CD14-positive monocyte (primary cell): Measurements from ENCODE around the gene FAM83G. TPM values are rescaled to one million over a fixed set of nuclear protein-coding genes. Genes with fewer than 3 reads are reported as not detected.

ENCODE experiments used
- DNase-seq, 3 donors: peaks; one replicate each; pipeline ENCODE4 v3.0.0-alpha.2; 2011 to 2022
- H2AFZ ChIP-seq: 2 replicates; pipeline ENCODE4 v1.6.0; 2012; ENCODE audit warnings: mild to moderate bottlenecking, low read depth, low read length, inconsistent platforms; ENCODE audit not compliant: insufficient read depth, poor library complexity, severe bottlenecking
- H3K27ac ChIP-seq, 2 donors: 1 replicate in 1 of 2; 2 replicates in 1 of 2; pipeline ENCODE4 v1.5.1; 2012 to 2013; ENCODE audit warnings: low read length in 2 of 2, control low read depth in 1 of 2, inconsistent platforms in 1 of 2, low read depth in 1 of 2, mild to moderate bottlenecking in 1 of 2
- H3K27me3 ChIP-seq, 2 donors: one replicate each; pipeline versions ENCODE4 v1.6.0 to v1.6.1; 2011 to 2013; ENCODE audit warnings: low read length in 2 of 2; ENCODE audit not compliant: control insufficient read depth in 2 of 2, insufficient read depth in 2 of 2
- H3K36me3 ChIP-seq, 2 donors: replicated peaks in 1 of 2; 1 replicate in 1 of 2; 2 replicates in 1 of 2; pipeline versions ENCODE4 v1.5.1 to v1.6.1; 2012 to 2013; ENCODE audit warnings: low read length in 2 of 2, control low read depth in 1 of 2, inconsistent platforms in 1 of 2, mild to moderate bottlenecking in 1 of 2; ENCODE audit not compliant: insufficient read depth in 2 of 2, control insufficient read depth in 1 of 2
- H3K4me1 ChIP-seq, 2 donors: 1 replicate in 1 of 2; 2 replicates in 1 of 2; pipeline versions ENCODE4 v1.5.1 to v1.6.1; 2012 to 2013; ENCODE audit warnings: low read length in 2 of 2, control low read depth in 1 of 2, inconsistent platforms in 1 of 2, mild to moderate bottlenecking in 1 of 2, moderate library complexity in 1 of 2; ENCODE audit not compliant: insufficient read depth in 2 of 2, control insufficient read depth in 1 of 2
- H3K4me2 ChIP-seq: replicated peaks from 2 replicates; pipeline ENCODE3; 2012; ENCODE audit warnings: low read length, moderate library complexity, mild to moderate bottlenecking; ENCODE audit not compliant: poor library complexity, severe bottlenecking; ENCODE audit errors: extremely low read depth
- H3K4me3 ChIP-seq, 3 experiments: fragments of 200-600 bp in 1 of 3; sonication (generic) in 1 of 3; replicated peaks in 1 of 3; 1 replicate in 2 of 3; 2 replicates in 1 of 3; pipeline ENCODE4 v1.5.1; 2011 to 2013; ENCODE audit warnings: low read length in 3 of 3, mild to moderate bottlenecking in 3 of 3, control low read depth in 2 of 3, low read depth in 2 of 3, inconsistent platforms in 1 of 3, moderate library complexity in 1 of 3
- H3K79me2 ChIP-seq: 2 replicates; pipeline ENCODE4 v1.6.0; 2012; ENCODE audit warnings: mild to moderate bottlenecking, control low read depth, inconsistent platforms, low read length, moderate library complexity; ENCODE audit not compliant: insufficient read depth
- H3K9ac ChIP-seq: 2 replicates; pipeline ENCODE4 v1.6.0; 2017; ENCODE audit warnings: low read length, mild to moderate bottlenecking; ENCODE audit not compliant: insufficient read depth, poor library complexity, severe bottlenecking
- H3K9me3 ChIP-seq, 2 donors: replicated peaks in 1 of 2; 1 replicate in 1 of 2; 2 replicates in 1 of 2; pipeline versions ENCODE4 v1.5.1 to v1.6.1; 2012 to 2013; ENCODE audit warnings: low read length in 2 of 2, control low read depth in 1 of 2; ENCODE audit not compliant: control insufficient read depth in 1 of 2, insufficient read depth in 1 of 2
- H4K20me1 ChIP-seq: 2 replicates; pipeline ENCODE4 v1.6.0; 2012; ENCODE audit warnings: mild to moderate bottlenecking, low read length, control low read depth, moderate library complexity; ENCODE audit not compliant: insufficient read depth
- H3K27ac Mint-ChIP-seq, 7 donors: one replicate each; pipeline ENCODE4 v1.8.0; 2020; ENCODE audit warnings: mild to moderate bottlenecking in 7 of 7, mixed read lengths in 7 of 7, moderate library complexity in 6 of 7, inconsistent platforms in 2 of 7
- H3K27me3 Mint-ChIP-seq, 3 donors: one replicate each; pipeline ENCODE4 v1.8.0; 2021 to 2022; ENCODE audit warnings: low read depth in 3 of 3, mild to moderate bottlenecking in 3 of 3, mixed read lengths in 3 of 3, moderate library complexity in 3 of 3, inconsistent platforms in 1 of 3
- H3K36me3 Mint-ChIP-seq, 2 donors: one replicate each; pipeline ENCODE4 v1.8.0; 2020; ENCODE audit warnings: mixed read lengths in 2 of 2, inconsistent platforms in 1 of 2, mild to moderate bottlenecking in 1 of 2
- H3K4me1 Mint-ChIP-seq: one replicate; pipeline ENCODE4 v1.8.0; 2020; ENCODE audit warnings: mild to moderate bottlenecking, mixed read lengths
- H3K4me3 Mint-ChIP-seq, 2 donors: one replicate each; pipeline ENCODE4 v1.8.0; 2020; ENCODE audit warnings: mild to moderate bottlenecking in 2 of 2, mixed read lengths in 2 of 2, moderate library complexity in 1 of 2
- H3K9me3 Mint-ChIP-seq, 7 donors: one replicate each; pipeline ENCODE4 v1.8.0; 2020 to 2022; ENCODE audit warnings: mixed read lengths in 7 of 7, mild to moderate bottlenecking in 6 of 7, moderate library complexity in 6 of 7, inconsistent platforms in 2 of 7
- WGBS: methylation state at CpG from one replicate; pipeline ENCODE4 v1.1.5; 2013; ENCODE audit warnings: missing lambda C conversion rate; ENCODE audit not compliant: insufficient coverage; 5-methylcytosine and 5-hydroxymethylcytosine counted together
- intact Hi-C, 2 donors: fragments of 100-400 bp; cut with micrococcal nuclease; formaldehyde crosslinking; loops; one replicate each; pipeline versions ENCODE4 v1.15.0 to v1.15.1; 2023
- polyA plus RNA-seq, 3 donors: library from polyadenylated mRNA; depleted of rRNA in 1 of 3; unstranded in 2 of 3; stranded (reverse) in 1 of 3; fragments of 300-500 nt in 2 of 3; fragments of >200 nt in 1 of 3; fragmentation: Illumina TruSeq in 2 of 3; gene quantifications; 1 replicate in 2 of 3; 2 replicates in 1 of 3; pipeline ENCODE4 v1.2.3, GENCODE V29; 2012 to 2021
- TF ChIP-seq, protein P1 (sequence below): fragments of 200-600 bp; IDR thresholded peaks from one replicate; pipeline ENCODE4 v1.8.0; 2022; ENCODE audit warnings: antibody characterized with exemption, mild to moderate bottlenecking

Gene FAM83G
- polyA plus RNA-seq, 3 donors, result 0.04 to 0.17 (median 0.08) TPM

DNA sequence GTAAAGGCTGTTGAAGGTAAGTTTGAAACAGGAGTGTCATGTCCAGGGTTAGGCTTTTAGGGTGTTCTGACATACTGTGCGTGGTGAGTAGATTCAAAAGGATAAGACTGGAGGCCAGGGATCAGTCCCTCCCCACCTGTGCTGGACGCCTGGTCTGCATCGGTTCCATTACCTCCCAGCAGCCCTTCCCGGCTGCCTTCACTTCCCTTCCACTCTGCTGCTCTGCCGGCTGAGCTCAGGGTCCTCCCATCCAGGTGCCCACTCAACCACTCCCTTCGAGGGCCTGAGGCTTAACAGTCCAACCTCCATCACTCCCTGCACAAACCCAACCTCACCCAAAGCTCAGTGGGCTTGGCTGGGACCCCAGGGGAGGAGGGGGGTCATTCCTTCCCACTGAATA lies 56.7 kb downstream of the FAM83G start:
- Mint-ChIP-seq H3K9me3 (no peaks in the 10 kb centered on the region), H3K36me3 (no peaks in the 10 kb centered on the region), H3K4me1 (peaks cover 4% of the 10 kb centered on the region), H3K4me3 (no peak overlapping the region), H3K27me3 (peaks cover 3 to 6% (median 5%) of the 10 kb centered on the region in 3 donors), H3K27ac (peak overlapping the region in 1 of 7 donors; percentile 44)
- intact Hi-C loops, result no loop called here
- no peaks in the 10 kb centered on the region for H3K27me3 ChIP-seq
- WGBS, result 90% methylated on average over 4 of the region's 6 CpGs
- no peaks in the 10 kb centered on the region for H3K79me2 ChIP-seq
- no peak overlapping the region for H3K27ac ChIP-seq
- H4K20me1 ChIP-seq, result no peaks in the 10 kb centered on the region
- DNase-seq, result no peak
- TF ChIP-seq, protein P1, sequence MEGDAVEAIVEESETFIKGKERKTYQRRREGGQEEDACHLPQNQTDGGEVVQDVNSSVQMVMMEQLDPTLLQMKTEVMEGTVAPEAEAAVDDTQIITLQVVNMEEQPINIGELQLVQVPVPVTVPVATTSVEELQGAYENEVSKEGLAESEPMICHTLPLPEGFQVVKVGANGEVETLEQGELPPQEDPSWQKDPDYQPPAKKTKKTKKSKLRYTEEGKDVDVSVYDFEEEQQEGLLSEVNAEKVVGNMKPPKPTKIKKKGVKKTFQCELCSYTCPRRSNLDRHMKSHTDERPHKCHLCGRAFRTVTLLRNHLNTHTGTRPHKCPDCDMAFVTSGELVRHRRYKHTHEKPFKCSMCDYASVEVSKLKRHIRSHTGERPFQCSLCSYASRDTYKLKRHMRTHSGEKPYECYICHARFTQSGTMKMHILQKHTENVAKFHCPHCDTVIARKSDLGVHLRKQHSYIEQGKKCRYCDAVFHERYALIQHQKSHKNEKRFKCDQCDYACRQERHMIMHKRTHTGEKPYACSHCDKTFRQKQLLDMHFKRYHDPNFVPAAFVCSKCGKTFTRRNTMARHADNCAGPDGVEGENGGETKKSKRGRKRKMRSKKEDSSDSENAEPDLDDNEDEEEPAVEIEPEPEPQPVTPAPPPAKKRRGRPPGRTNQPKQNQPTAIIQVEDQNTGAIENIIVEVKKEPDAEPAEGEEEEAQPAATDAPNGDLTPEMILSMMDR, result no peak
- H3K9ac ChIP-seq, result no peak overlapping the region
- H3K4me3 ChIP-seq, result no peak overlapping the region
- no peaks in the 10 kb centered on the region for H3K4me1 ChIP-seq
- no peaks in the 10 kb centered on the region for H3K36me3 ChIP-seq
- no peak overlapping the region for H2AFZ ChIP-seq
- no peaks in the 10 kb centered on the region for H3K9me3 ChIP-seq
- H3K4me2 ChIP-seq, result no peak overlapping the region

DNA sequence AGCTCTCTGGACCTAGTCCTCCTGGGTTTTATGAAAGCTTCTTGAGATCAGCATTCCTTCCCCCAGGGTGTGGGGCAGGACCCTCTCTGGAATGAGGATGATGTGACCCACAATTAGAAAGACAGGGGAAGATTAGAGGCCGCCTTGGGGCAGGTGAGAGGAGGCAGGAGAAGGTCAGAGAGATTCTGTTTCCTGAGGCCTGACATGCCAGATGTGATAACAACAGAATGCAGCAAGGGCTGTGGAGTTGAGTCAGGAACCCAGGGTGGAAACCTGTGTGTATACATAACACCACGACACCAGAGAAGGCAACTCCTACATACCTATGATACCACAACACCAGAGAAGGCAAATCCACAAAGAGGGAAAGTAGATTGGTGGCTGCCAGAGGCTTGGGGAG lies 58.0 kb downstream of the FAM83G start:
- Histone ChIP-seq H3K4me2 (no peak overlapping the region), H3K27ac (no peak overlapping the region), H3K4me3 (no peak overlapping the region), H4K20me1 (no peaks in the 10 kb centered on the region), H3K9me3 (no peaks in the 10 kb centered on the region), H3K4me1 (no peaks in the 10 kb centered on the region), H3K27me3 (no peaks in the 10 kb centered on the region), H3K9ac (no peak overlapping the region), H2AFZ (no peak overlapping the region), H3K36me3 (no peaks in the 10 kb centered on the region), H3K79me2 (no peaks in the 10 kb centered on the region)
- H3K9me3 Mint-ChIP-seq, result no peaks in the 10 kb centered on the region
- whole genome bisulfite sequencing, result no CpG with 5 or more reads among the region's 2 CpGs
- no peak overlapping the region for H3K4me3 Mint-ChIP-seq
- TF ChIP-seq, protein P1, result no peak
- peaks cover 4% of the 10 kb centered on the region for H3K4me1 Mint-ChIP-seq
- H3K36me3 Mint-ChIP-seq, result no peaks in the 10 kb centered on the region
- peaks cover 3 to 9% (median 7%) of the 10 kb centered on the region in 3 donors for H3K27me3 Mint-ChIP-seq
- no peak for DNase-seq
- intact Hi-C loops, result no loop called here
- H3K27ac Mint-ChIP-seq, result no peak overlapping the region
